GM12878 (cell line): ENCODE data around the gene C16orf95. TPM values are rescaled to one million over a fixed set of nuclear protein-coding genes. Genes with fewer than 3 reads are reported as not detected.

Source experiments
- ATAC-seq: fragments of 200-7000 bp; cut with Tn5 transposase; 3 replicates; pipeline ENCODE4 v1.9.1; 2020; ENCODE audit warnings: mild to moderate bottlenecking, moderate library complexity
- BruUV-seq: library from RNA; stranded (reverse); fragments of 400-500 nt; replicated peaks from 2 replicates; lab custom pipeline; 2021; lab: Mats Ljungman, UMichigan
- CTCF ChIA-PET: fragments of 300-600 bp; sonication (Branson Sonifier 250); formaldehyde crosslinking; extraction: SDS; loops from one replicate; lab custom pipeline; 2021; ENCODE audit warnings: inconsistent platforms; lab: Yijun Ruan, JAX
- POLR2A ChIA-PET: fragments of 350-600 bp; formaldehyde crosslinking; extraction: SDS; loops from one replicate; lab custom pipeline; 2021; ENCODE audit warnings: inconsistent platforms; lab: Charles Lee
- RAD21 ChIA-PET: fragments of 300-600 bp; sonication (Branson Sonifier 250); formaldehyde crosslinking; loops from one replicate; lab custom pipeline; 2023; ENCODE audit warnings: antibody characterized with exemption; ENCODE audit not compliant: unreplicated experiment; lab: Charles Lee
- SMC1A ChIA-PET: fragments of 300-600 bp; sonication (Branson Sonifier 250); formaldehyde crosslinking; loops from one replicate; lab custom pipeline; 2023; ENCODE audit not compliant: unreplicated experiment, uncharacterized antibody; lab: Charles Lee
- DNase-seq: peaks from one replicate; pipeline ENCODE4 v3.0.0-alpha.2; 2011; ENCODE audit warnings: low read depth, low spot score
- FAIRE-seq: peaks from 3 replicates; lab custom pipeline; 2011; peaks lifted over from hg19 to GRCh38; lab: Jason Lieb, UNC
- H2AFZ ChIP-seq: 2 replicates; pipeline ENCODE4 v1.6.0; 2011; ENCODE audit warnings: low read depth, low read length, control low read depth; ENCODE audit not compliant: control insufficient read depth
- H3K27ac ChIP-seq: 2 replicates; pipeline ENCODE4 v1.5.1; 2011; ENCODE audit warnings: control low read depth; ENCODE audit not compliant: control insufficient read depth, insufficient read depth
- H3K27me3 ChIP-seq, 2 experiments: replicated peaks in 1 of 2; 2 replicates each; pipeline versions ENCODE4 v1.6.0 to v1.6.1; 2011; ENCODE audit warnings: low read length in 1 of 2; ENCODE audit not compliant: control insufficient read depth in 2 of 2, insufficient read depth in 2 of 2
- H3K36me3 ChIP-seq, 2 experiments: 2 replicates each; pipeline ENCODE4 v1.5.1; 2011; ENCODE audit warnings: low read length in 1 of 2; ENCODE audit not compliant: control insufficient read depth in 2 of 2, insufficient read depth in 2 of 2
- H3K4me1 ChIP-seq: 2 replicates; pipeline ENCODE4 v1.6.1; 2011; ENCODE audit warnings: mild to moderate bottlenecking, low read length, moderate library complexity, mixed read lengths; ENCODE audit not compliant: control insufficient read depth, insufficient read depth
- H3K4me2 ChIP-seq: 2 replicates; pipeline ENCODE4 v1.6.0; 2011; ENCODE audit warnings: control low read depth; ENCODE audit not compliant: control insufficient read depth, insufficient read depth
- H3K4me3 ChIP-seq: fragments of 200-600 bp; sonication (generic); 2 replicates; pipeline ENCODE4 v1.5.1; 2016
- H3K79me2 ChIP-seq: 2 replicates; pipeline ENCODE4 v1.6.0; 2011; ENCODE audit warnings: low read length; ENCODE audit not compliant: control insufficient read depth, insufficient read depth
- H3K9ac ChIP-seq: 2 replicates; pipeline ENCODE4 v1.8.0; 2011; ENCODE audit warnings: low read length, control low read depth, mixed read lengths; ENCODE audit not compliant: control insufficient read depth, insufficient read depth
- H3K9me3 ChIP-seq: replicated peaks from 3 replicates; pipeline ENCODE4 v1.5.1; 2011; ENCODE audit warnings: mild to moderate bottlenecking, low read length; ENCODE audit not compliant: control insufficient read depth, insufficient read depth
- H4K20me1 ChIP-seq: 2 replicates; pipeline ENCODE4 v1.6.0; 2011; ENCODE audit not compliant: control insufficient read depth, insufficient read depth
- E2F8 ChIP-seq: fragments of 450-650 bp; IDR thresholded peaks from 2 replicates; pipeline ENCODE4 v1.6.1; 2018; ENCODE audit warnings: mild to moderate bottlenecking, low read depth, moderate library complexity; ENCODE audit not compliant: partially characterized antibody
- POU2F2 ChIP-seq: IDR thresholded peaks from 3 replicates; pipeline ENCODE4 v1.6.1; 2011; ENCODE audit warnings: low read depth, mild to moderate bottlenecking, low read length, borderline replicate concordance
- TCF12 ChIP-seq: IDR thresholded peaks from 2 replicates; pipeline ENCODE4 v1.6.1; 2011; ENCODE audit warnings: low read depth, mild to moderate bottlenecking, low read length
- YBX1 ChIP-seq: fragments of 450-650 bp; IDR thresholded peaks from 2 replicates; pipeline ENCODE4 v1.6.1; 2016; ENCODE audit warnings: antibody characterized with exemption
- ZNF274 ChIP-seq: IDR thresholded peaks from one replicate; pipeline ENCODE4 v1.8.0; 2011; ENCODE audit not compliant: insufficient read length, insufficient read depth
- WGBS: methylation state at CpG from one replicate; pipeline ENCODE4 v1.1.6; 2016; ENCODE audit warnings: low lambda C conversion rate; ENCODE audit not compliant: insufficient replicate concordance, insufficient coverage; ENCODE audit errors: missing lambda C conversion rate; 5-methylcytosine and 5-hydroxymethylcytosine counted together
- in situ Hi-C: fragments of 300-500 bp; cut with MboI; formaldehyde crosslinking; loops from 9 replicates; pipeline ENCODE4 v1.14.3; 2018; ENCODE audit warnings: mixed read lengths
- intact Hi-C: fragments of 100-400 bp; cut with micrococcal nuclease; formaldehyde crosslinking; loops from one replicate; pipeline ENCODE4 v1.14.2; 2022; ENCODE audit not compliant: unreplicated experiment
- polyA plus RNA-seq, 11 experiments: library from polyadenylated mRNA; depleted of rRNA in 4 of 11; unstranded in 6 of 11; stranded (reverse) in 5 of 11; fragments of >200 nt; fragmentation: Nextera tagmentation in 4 of 11; fragmentation: Illumina TruSeq in 1 of 11; extraction: Ambion mirVana in 4 of 11; extraction: Trizol in 1 of 11; gene quantifications; 1 replicate in 1 of 11; 2 replicates in 10 of 11; pipeline versions ENCODE4 v1.2.1 to v1.2.3, GENCODE V29; 2011 to 2016; ENCODE audit warnings: inconsistent platforms in 2 of 11, missing spikeins in 2 of 11, low read depth in 1 of 11
- total RNA-seq, 4 experiments: library from RNA; depleted of rRNA in 3 of 4; stranded (reverse); fragments of >200 nt in 3 of 4; fragmentation: Illumina TruSeq in 1 of 4; extraction: Trizol in 1 of 4; gene quantifications; 2 replicates each; pipeline versions ENCODE4 v1.2.1 to v1.2.3, GENCODE V29; 2013 to 2021
- TF ChIP-seq, protein P1 (sequence below): fragments of 450-650 bp; IDR thresholded peaks from 2 replicates; pipeline ENCODE4 v1.6.1; 2017; ENCODE audit warnings: mild to moderate bottlenecking, moderate library complexity
- TF ChIP-seq, protein P2 (sequence below): fragments of 450-650 bp; formaldehyde crosslinking; IDR thresholded peaks from 2 replicates; pipeline ENCODE4 v1.4.0; 2022; ENCODE audit warnings: mild to moderate bottlenecking, moderate library complexity
- TF ChIP-seq, protein P3 (sequence below): fragments of 450-650 bp; formaldehyde crosslinking; IDR thresholded peaks from 2 replicates; pipeline ENCODE4 v1.4.0; 2020; ENCODE audit warnings: mild to moderate bottlenecking, moderate library complexity

C16orf95 gene
- total and polyA plus RNA-seq, 10 of the 15 experiments (the other 5 are each of a cell fraction or from before 2014, with no cell fraction given), result 0.90 to 22.7 (median 6.0) TPM

GRCh38 chr16:87352818-87353217 lies 35.6 kb upstream of the C16orf95 start:
- H3K27me3 ChIP-seq, result no peaks in the 10 kb centered on the region
- intact Hi-C loops (no loop called here), in situ Hi-C loops (no loop called here)
- no peaks in the 10 kb centered on the region for H3K9me3 ChIP-seq
- H3K79me2 ChIP-seq, result no peaks in the 10 kb centered on the region
- no peaks in the 10 kb centered on the region for H3K4me1 ChIP-seq
- H2AFZ ChIP-seq, result no peak overlapping the region
- H3K27ac ChIP-seq, result no peak overlapping the region
- H4K20me1 ChIP-seq, result no peaks in the 10 kb centered on the region
- peaks cover 3 to 4% of the 10 kb centered on the region in 2 experiments; a peak in 2 of 4 replicates for H3K36me3 ChIP-seq
- FAIRE-seq, result no peak
- ATAC-seq, result no peak
- SMC1A ChIA-PET, result no interaction called here
- no peak overlapping the region for H3K9ac ChIP-seq
- H3K4me3 ChIP-seq, result no peak overlapping the region
- POLR2A ChIA-PET, result no interaction called here
- CTCF ChIA-PET, result no interaction called here
- RAD21 ChIA-PET, result no interaction called here
- BruUV-seq, result no TSS peak
- H3K4me2 ChIP-seq, result no peak overlapping the region
- DNase-seq, result no peak
- WGBS, result 99% methylated on average over 15 of the region's 15 CpGs
- TF ChIP-seq, protein P1, sequence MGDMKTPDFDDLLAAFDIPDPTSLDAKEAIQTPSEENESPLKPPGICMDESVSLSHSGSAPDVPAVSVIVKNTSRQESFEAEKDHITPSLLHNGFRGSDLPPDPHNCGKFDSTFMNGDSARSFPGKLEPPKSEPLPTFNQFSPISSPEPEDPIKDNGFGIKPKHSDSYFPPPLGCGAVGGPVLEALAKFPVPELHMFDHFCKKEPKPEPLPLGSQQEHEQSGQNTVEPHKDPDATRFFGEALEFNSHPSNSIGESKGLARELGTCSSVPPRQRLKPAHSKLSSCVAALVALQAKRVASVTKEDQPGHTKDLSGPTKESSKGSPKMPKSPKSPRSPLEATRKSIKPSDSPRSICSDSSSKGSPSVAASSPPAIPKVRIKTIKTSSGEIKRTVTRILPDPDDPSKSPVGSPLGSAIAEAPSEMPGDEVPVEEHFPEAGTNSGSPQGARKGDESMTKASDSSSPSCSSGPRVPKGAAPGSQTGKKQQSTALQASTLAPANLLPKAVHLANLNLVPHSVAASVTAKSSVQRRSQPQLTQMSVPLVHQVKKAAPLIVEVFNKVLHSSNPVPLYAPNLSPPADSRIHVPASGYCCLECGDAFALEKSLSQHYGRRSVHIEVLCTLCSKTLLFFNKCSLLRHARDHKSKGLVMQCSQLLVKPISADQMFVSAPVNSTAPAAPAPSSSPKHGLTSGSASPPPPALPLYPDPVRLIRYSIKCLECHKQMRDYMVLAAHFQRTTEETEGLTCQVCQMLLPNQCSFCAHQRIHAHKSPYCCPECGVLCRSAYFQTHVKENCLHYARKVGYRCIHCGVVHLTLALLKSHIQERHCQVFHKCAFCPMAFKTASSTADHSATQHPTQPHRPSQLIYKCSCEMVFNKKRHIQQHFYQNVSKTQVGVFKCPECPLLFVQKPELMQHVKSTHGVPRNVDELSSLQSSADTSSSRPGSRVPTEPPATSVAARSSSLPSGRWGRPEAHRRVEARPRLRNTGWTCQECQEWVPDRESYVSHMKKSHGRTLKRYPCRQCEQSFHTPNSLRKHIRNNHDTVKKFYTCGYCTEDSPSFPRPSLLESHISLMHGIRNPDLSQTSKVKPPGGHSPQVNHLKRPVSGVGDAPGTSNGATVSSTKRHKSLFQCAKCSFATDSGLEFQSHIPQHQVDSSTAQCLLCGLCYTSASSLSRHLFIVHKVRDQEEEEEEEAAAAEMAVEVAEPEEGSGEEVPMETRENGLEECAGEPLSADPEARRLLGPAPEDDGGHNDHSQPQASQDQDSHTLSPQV, result no peak
- TF ChIP-seq TCF12 (no peak), E2F8 (no peak), YBX1 (no peak), ZNF274 (no peak), POU2F2 (no peak)
- TF ChIP-seq, protein P2, sequence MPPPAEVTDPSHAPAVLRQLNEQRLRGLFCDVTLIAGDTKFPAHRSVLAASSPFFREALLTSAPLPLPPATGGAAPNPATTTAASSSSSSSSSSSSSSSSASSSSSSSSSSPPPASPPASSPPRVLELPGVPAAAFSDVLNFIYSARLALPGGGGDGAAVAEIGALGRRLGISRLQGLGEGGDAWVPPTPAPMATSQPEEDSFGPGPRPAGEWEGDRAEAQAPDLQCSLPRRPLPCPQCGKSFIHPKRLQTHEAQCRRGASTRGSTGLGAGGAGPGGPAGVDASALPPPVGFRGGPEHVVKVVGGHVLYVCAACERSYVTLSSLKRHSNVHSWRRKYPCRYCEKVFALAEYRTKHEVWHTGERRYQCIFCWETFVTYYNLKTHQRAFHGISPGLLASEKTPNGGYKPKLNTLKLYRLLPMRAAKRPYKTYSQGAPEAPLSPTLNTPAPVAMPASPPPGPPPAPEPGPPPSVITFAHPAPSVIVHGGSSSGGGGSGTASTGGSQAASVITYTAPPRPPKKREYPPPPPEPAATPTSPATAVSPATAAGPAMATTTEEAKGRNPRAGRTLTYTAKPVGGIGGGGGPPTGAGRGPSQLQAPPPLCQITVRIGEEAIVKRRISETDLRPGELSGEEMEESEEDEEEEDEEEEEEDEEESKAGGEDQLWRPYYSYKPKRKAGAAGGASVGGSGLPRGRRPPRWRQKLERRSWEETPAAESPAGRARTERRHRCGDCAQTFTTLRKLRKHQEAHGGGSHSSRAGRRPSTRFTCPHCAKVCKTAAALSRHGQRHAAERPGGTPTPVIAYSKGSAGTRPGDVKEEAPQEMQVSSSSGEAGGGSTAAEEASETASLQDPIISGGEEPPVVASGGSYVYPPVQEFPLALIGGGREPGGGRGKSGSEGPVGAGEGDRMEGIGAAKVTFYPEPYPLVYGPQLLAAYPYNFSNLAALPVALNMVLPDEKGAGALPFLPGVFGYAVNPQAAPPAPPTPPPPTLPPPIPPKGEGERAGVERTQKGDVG (CRISPR knock-in tag), result no peak
- TF ChIP-seq, protein P3, sequence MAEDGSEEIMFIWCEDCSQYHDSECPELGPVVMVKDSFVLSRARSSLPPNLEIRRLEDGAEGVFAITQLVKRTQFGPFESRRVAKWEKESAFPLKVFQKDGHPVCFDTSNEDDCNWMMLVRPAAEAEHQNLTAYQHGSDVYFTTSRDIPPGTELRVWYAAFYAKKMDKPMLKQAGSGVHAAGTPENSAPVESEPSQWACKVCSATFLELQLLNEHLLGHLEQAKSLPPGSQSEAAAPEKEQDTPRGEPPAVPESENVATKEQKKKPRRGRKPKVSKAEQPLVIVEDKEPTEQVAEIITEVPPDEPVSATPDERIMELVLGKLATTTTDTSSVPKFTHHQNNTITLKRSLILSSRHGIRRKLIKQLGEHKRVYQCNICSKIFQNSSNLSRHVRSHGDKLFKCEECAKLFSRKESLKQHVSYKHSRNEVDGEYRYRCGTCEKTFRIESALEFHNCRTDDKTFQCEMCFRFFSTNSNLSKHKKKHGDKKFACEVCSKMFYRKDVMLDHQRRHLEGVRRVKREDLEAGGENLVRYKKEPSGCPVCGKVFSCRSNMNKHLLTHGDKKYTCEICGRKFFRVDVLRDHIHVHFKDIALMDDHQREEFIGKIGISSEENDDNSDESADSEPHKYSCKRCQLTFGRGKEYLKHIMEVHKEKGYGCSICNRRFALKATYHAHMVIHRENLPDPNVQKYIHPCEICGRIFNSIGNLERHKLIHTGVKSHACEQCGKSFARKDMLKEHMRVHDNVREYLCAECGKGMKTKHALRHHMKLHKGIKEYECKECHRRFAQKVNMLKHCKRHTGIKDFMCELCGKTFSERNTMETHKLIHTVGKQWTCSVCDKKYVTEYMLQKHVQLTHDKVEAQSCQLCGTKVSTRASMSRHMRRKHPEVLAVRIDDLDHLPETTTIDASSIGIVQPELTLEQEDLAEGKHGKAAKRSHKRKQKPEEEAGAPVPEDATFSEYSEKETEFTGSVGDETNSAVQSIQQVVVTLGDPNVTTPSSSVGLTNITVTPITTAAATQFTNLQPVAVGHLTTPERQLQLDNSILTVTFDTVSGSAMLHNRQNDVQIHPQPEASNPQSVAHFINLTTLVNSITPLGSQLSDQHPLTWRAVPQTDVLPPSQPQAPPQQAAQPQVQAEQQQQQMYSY, result no peak
